Neural cell (in vitro differentiated cells): ENCODE measurements around the gene ARL2.

Experiments
- EZH2 ChIP-seq: fragments of 200-600, 300-800 bp; shearing (Covaris generic), sonication (generic); IDR thresholded peaks from 2 replicates; pipeline ENCODE4 v1.6.1; 2014; ENCODE audit warnings: antibody characterized with exemption, low read length, borderline replicate concordance, mild to moderate bottlenecking; ENCODE audit not compliant: insufficient read depth, poor library complexity, severe bottlenecking
- POLR2AphosphoS5 ChIP-seq: IDR thresholded peaks from 2 replicates; pipeline ENCODE4 v1.6.1; 2012
- TF ChIP-seq, protein P1 (sequence below): IDR thresholded peaks from 2 replicates; pipeline ENCODE4 v1.6.1; 2012; ENCODE audit warnings: borderline replicate concordance
- TF ChIP-seq, protein P2 (sequence below): fragments of 450-650 bp; IDR thresholded peaks from 2 replicates; pipeline ENCODE4 v1.5.1; 2014; ENCODE audit warnings: antibody characterized with exemption, mild to moderate bottlenecking, moderate library complexity; ENCODE audit not compliant: poor library complexity, severe bottlenecking

DNA sequence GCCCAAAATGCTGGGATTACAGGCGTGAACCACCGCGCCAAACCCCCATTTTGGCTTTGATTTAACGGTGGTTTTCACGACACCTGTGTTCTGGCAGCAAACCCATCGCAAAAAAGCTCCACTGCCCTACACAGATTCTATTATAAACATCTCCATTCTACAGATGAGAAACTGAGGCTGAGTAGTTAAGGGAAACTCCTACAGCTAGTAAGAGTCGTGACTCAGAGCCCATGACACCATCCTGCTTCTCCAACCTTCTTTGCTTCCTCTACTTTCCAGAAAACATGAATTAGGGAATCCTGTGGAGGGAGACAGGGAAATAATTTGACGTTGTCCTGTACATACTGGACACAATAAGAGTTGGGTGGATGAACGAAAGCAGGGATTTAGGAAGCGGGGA lies 12.8 kb downstream of the ARL2 start:
- TF ChIP-seq, protein P1, sequence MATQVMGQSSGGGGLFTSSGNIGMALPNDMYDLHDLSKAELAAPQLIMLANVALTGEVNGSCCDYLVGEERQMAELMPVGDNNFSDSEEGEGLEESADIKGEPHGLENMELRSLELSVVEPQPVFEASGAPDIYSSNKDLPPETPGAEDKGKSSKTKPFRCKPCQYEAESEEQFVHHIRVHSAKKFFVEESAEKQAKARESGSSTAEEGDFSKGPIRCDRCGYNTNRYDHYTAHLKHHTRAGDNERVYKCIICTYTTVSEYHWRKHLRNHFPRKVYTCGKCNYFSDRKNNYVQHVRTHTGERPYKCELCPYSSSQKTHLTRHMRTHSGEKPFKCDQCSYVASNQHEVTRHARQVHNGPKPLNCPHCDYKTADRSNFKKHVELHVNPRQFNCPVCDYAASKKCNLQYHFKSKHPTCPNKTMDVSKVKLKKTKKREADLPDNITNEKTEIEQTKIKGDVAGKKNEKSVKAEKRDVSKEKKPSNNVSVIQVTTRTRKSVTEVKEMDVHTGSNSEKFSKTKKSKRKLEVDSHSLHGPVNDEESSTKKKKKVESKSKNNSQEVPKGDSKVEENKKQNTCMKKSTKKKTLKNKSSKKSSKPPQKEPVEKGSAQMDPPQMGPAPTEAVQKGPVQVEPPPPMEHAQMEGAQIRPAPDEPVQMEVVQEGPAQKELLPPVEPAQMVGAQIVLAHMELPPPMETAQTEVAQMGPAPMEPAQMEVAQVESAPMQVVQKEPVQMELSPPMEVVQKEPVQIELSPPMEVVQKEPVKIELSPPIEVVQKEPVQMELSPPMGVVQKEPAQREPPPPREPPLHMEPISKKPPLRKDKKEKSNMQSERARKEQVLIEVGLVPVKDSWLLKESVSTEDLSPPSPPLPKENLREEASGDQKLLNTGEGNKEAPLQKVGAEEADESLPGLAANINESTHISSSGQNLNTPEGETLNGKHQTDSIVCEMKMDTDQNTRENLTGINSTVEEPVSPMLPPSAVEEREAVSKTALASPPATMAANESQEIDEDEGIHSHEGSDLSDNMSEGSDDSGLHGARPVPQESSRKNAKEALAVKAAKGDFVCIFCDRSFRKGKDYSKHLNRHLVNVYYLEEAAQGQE: no peak
- TF ChIP-seq, protein P2, sequence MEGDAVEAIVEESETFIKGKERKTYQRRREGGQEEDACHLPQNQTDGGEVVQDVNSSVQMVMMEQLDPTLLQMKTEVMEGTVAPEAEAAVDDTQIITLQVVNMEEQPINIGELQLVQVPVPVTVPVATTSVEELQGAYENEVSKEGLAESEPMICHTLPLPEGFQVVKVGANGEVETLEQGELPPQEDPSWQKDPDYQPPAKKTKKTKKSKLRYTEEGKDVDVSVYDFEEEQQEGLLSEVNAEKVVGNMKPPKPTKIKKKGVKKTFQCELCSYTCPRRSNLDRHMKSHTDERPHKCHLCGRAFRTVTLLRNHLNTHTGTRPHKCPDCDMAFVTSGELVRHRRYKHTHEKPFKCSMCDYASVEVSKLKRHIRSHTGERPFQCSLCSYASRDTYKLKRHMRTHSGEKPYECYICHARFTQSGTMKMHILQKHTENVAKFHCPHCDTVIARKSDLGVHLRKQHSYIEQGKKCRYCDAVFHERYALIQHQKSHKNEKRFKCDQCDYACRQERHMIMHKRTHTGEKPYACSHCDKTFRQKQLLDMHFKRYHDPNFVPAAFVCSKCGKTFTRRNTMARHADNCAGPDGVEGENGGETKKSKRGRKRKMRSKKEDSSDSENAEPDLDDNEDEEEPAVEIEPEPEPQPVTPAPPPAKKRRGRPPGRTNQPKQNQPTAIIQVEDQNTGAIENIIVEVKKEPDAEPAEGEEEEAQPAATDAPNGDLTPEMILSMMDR: no peak
- TF ChIP-seq POLR2AphosphoS5: no peak
- TF ChIP-seq EZH2: no peak
